Fibroblast of the aortic adventitia (primary cell): ENCODE data around the gene PPP5C. TPM values are rescaled to one million over a fixed set of nuclear protein-coding genes. Genes with fewer than 3 reads are reported as not detected.

ENCODE experiments used
- small RNA-seq: library from RNA; depleted of rRNA; stranded (forward); fragments of <200 nt; gene quantifications from one replicate; pipeline ENCODE3, GENCODE V24; 2012
- total RNA-seq: library from RNA; depleted of rRNA; stranded (reverse); fragments of >200 nt; gene quantifications from 2 replicates; pipeline ENCODE4 v1.2.3, GENCODE V29; 2012; ENCODE audit warnings: low replicate concordance

PPP5C gene
- total RNA-seq, 1 donor: 52.4 TPM

Small RNA genes lying within 50 kb of the gene (small RNA-seq; reads per million reads assigned to genes)
- not detected for gene RNU6-924P

Other genes with a start within 250 kb of the PPP5C start
- gene IGFL3, start 222.4 kb upstream of the PPP5C start, total RNA-seq: not detected in 2 replicates
- 0.09 TPM in 1 of 2 replicates, not detected in the other for gene IGFL2, start 198.8 kb upstream of the PPP5C start, total RNA-seq
- not detected in 2 replicates for gene IGFL1, start 117.3 kb upstream of the PPP5C start, total RNA-seq
- gene HIF3A, start 50.0 kb upstream of the PPP5C start, total RNA-seq: 0.49 and 0.99 TPM in 2 replicates
- 8.5 and 26.9 TPM in 2 replicates for gene CCDC8, start 66.5 kb downstream of the PPP5C start, total RNA-seq
- not detected in 2 replicates for gene PNMA8C, start 81.8 kb downstream of the PPP5C start, total RNA-seq
- 2.1 and 2.3 TPM in 2 replicates for gene PNMA8A, start 124.5 kb downstream of the PPP5C start, total RNA-seq
- 1.6 and 6.3 TPM in 2 replicates for gene PNMA8B, start 148.8 kb downstream of the PPP5C start, total RNA-seq